K562 (cell line): ENCODE results near the gene EFS. TPM values are rescaled to one million over a fixed set of nuclear protein-coding genes. Genes with fewer than 3 reads are reported as not detected.
A peak's percentile ranks its signal among the peaks of the same experiment; 100 is the strongest.

Experiments
- ATF3 ChIP-seq, 2 experiments: fragments of 450-650 bp in 1 of 2; sonication (generic) in 1 of 2; formaldehyde crosslinking in 1 of 2; IDR thresholded peaks in 1 of 2; conservative IDR thresholded peaks in 1 of 2; 2 replicates each; pipeline versions ENCODE4 v1.6.1 to v1.8.1; 2016 to 2023; ENCODE audit warnings: mild to moderate bottlenecking in 2 of 2, moderate library complexity in 2 of 2, inconsistent platforms in 1 of 2, missing genetic modification reagents in 1 of 2
- CEBPG ChIP-seq, 3 experiments: fragments of 200-800 bp in 1 of 3; sonication (Bioruptor generic) in 1 of 3; sonication (generic) in 1 of 3; formaldehyde crosslinking in 1 of 3; IDR thresholded peaks in 2 of 3; conservative IDR thresholded peaks in 1 of 3; 2 replicates each; pipeline versions ENCODE4 v1.6.1 to v1.8.0; 2016 to 2022; ENCODE audit warnings: missing compliant biosample characterization in 2 of 3, missing genetic modification characterization in 2 of 3, mild to moderate bottlenecking in 1 of 3, missing genetic modification reagents in 1 of 3
- FIP1L1 ChIP-seq: fragments of 200-400 bp; formaldehyde crosslinking; IDR thresholded peaks from 2 replicates; pipeline ENCODE4 v1.6.1; 2018; ENCODE audit warnings: mild to moderate bottlenecking, low read depth, low read length; ENCODE audit not compliant: poor library complexity, severe bottlenecking
- FOSL1 ChIP-seq: fragments of 200-800 bp; sonication (Bioruptor generic); conservative IDR thresholded peaks from 2 replicates; pipeline ENCODE4 v1.6.1; 2016; ENCODE audit warnings: missing genetic modification characterization, missing compliant biosample characterization
- HLTF ChIP-seq: fragments of 450-650 bp; IDR thresholded peaks from 2 replicates; pipeline ENCODE4 v1.6.1; 2016
- NFRKB ChIP-seq: fragments of 450-650 bp; IDR thresholded peaks from 2 replicates; pipeline ENCODE4 v1.6.1; 2016; ENCODE audit warnings: low read depth
- NR2F6 ChIP-seq: fragments of 450-650 bp; formaldehyde crosslinking; IDR thresholded peaks from 2 replicates; pipeline ENCODE4 v1.4.0; 2020; ENCODE audit warnings: mild to moderate bottlenecking
- POLR2A ChIP-seq: fragments of 450-650 bp; conservative IDR thresholded peaks from 2 replicates; pipeline ENCODE4 v1.6.1; 2016
- RBBP5 ChIP-seq: fragments of 200-600 bp; sonication (generic); IDR thresholded peaks from 2 replicates; pipeline ENCODE4 v1.6.1; 2012; ENCODE audit warnings: borderline replicate concordance, mild to moderate bottlenecking, low read length, control low read depth, inconsistent platforms; ENCODE audit not compliant: insufficient read depth, poor library complexity, severe bottlenecking
- RFX7 ChIP-seq: fragments of 250-450 bp; sonication (Bioruptor Pico); IDR thresholded peaks from 2 replicates; pipeline ENCODE4 v1.5.1; 2021; ENCODE audit warnings: mild to moderate bottlenecking
- SNIP1 ChIP-seq: fragments of 450-650 bp; IDR thresholded peaks from 2 replicates; pipeline ENCODE4 v1.7.1; 2017; ENCODE audit warnings: low read depth, mild to moderate bottlenecking
- SUPT5H ChIP-seq: fragments of 450-650 bp; IDR thresholded peaks from 2 replicates; pipeline ENCODE4 v1.6.1; 2016
- TAF1 ChIP-seq: IDR thresholded peaks from 2 replicates; pipeline ENCODE4 v1.6.1; 2011; ENCODE audit warnings: mild to moderate bottlenecking, low read length, moderate library complexity; ENCODE audit not compliant: insufficient read depth, control insufficient read depth, severe bottlenecking; ENCODE audit errors: extremely low read depth
- TBP ChIP-seq: optimal IDR thresholded peaks from 2 replicates; pipeline ENCODE3; 2011; ENCODE audit warnings: low read depth, low read length, improper control_type of control experiment
- ZFX ChIP-seq: sonication (generic); formaldehyde crosslinking; IDR thresholded peaks from 2 replicates; pipeline ENCODE4 v1.8.0; 2022; ENCODE audit warnings: mild to moderate bottlenecking, missing genetic modification reagents, moderate library complexity
- polyA plus RNA-seq, 8 experiments: library from polyadenylated mRNA; depleted of rRNA in 4 of 8; stranded (reverse) in 5 of 8; unstranded in 3 of 8; fragments of >200 nt; fragmentation: Nextera tagmentation in 2 of 8; fragmentation: Illumina TruSeq in 1 of 8; extraction: Ambion mirVana in 2 of 8; extraction: Trizol in 1 of 8; gene quantifications; 2 replicates each; pipeline versions ENCODE4 v1.2.1 to v1.2.3, GENCODE V29; 2011 to 2014; ENCODE audit warnings: inconsistent platforms in 1 of 8, missing spikeins in 1 of 8
- total RNA-seq, 7 experiments: library from RNA; depleted of rRNA in 6 of 7; stranded (reverse); fragments of >200 nt in 6 of 7; fragmentation: Illumina TruSeq in 2 of 7; extraction: Trizol in 2 of 7; gene quantifications; 2 replicates each; pipeline versions ENCODE4 v1.2.1 to v1.2.3, GENCODE V29; 2011 to 2021; ENCODE audit warnings: low replicate concordance in 1 of 7
- TF ChIP-seq, protein P1 (sequence below): sonication (generic); formaldehyde crosslinking; IDR thresholded peaks from 2 replicates; pipeline ENCODE4 v1.8.1; 2023; ENCODE audit warnings: mild to moderate bottlenecking, missing genetic modification reagents
- TF ChIP-seq, protein P2 (sequence below): fragments of 450-650 bp; IDR thresholded peaks from one replicate; pipeline ENCODE4 v1.6.1; 2018; ENCODE audit warnings: mild to moderate bottlenecking, moderate library complexity; ENCODE audit not compliant: partially characterized antibody
- TF ChIP-seq, protein P3 (sequence below): fragments of 450-650 bp; IDR thresholded peaks from 2 replicates; pipeline ENCODE4 v1.6.1; 2016; ENCODE audit warnings: mild to moderate bottlenecking
- TF ChIP-seq, protein P4 (sequence below): sonication (generic); formaldehyde crosslinking; IDR thresholded peaks from 2 replicates; pipeline ENCODE4 v1.9.0; 2022; ENCODE audit warnings: mild to moderate bottlenecking, missing genetic modification reagents

The EFS gene
- total and polyA plus RNA-seq, 9 of the 15 experiments (the other 6 are each of a cell fraction or from before 2014, with no cell fraction given), result 0.01 to 0.03 TPM; not detected in 7

DNA sequence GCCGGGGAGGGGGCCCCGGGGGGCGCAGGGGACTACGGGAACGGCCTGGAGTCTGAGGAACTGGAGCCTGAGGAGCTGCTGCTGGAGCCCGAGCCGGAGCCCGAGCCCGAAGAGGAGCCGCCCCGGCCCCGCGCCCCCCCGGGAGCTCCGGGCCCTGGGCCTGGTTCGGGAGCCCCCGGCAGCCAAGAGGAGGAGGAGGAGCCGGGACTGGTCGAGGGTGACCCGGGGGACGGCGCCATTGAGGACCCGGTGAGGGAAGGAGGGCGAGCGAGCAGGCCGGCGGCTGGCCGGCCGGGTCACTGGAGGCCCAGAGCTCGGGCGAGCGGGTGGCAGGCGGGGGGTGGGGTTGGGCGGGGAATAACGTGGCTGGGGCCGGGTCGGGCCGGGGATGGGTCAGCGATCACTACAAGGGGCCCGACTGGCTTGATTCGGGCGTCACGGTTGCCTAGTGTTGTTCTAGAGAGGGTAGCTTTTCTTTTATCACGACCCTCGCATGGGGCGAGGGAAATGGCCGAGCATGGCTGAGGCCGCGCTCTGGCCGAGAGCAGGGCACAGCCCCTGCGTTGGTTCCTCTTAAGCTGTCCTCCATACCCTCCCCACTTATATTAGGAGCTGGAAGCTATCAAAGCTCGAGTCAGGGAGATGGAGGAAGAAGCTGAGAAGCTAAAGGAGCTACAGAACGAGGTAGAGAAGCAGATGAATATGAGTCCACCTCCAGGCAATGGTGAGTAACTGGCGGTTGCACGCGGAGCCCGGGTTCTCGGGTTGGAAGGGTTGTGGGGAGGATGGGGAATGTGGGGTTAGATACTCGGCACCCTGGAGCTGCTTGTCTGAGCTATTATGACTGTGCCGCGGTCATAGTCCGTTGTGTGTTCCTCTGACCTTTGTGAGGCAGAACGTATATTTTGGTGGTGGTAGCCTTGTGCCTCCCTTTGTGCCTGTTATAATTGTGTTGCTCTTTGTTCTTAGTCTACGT, 43.1 kb downstream of the EFS start (continued):
- no peak for TF ChIP-seq ATF3 (IDR thresholded peaks at IDR 0.05)
- no peak for TF ChIP-seq ATF3 (CRISPR knock-in tag; conservative IDR thresholded peaks at IDR 0.05)
- TF ChIP-seq NR2F6 (CRISPR knock-in tag), result peak; percentile 73
- no peak; the same call in 1 of the 2 replicates for TF ChIP-seq ZFX (CRISPR knock-in tag)
- peak; percentile 63 for TF ChIP-seq NFRKB
- TF ChIP-seq RBBP5, result peak; percentile 67
- peak; percentile 73 for TF ChIP-seq POLR2A
- TF ChIP-seq, protein P1, sequence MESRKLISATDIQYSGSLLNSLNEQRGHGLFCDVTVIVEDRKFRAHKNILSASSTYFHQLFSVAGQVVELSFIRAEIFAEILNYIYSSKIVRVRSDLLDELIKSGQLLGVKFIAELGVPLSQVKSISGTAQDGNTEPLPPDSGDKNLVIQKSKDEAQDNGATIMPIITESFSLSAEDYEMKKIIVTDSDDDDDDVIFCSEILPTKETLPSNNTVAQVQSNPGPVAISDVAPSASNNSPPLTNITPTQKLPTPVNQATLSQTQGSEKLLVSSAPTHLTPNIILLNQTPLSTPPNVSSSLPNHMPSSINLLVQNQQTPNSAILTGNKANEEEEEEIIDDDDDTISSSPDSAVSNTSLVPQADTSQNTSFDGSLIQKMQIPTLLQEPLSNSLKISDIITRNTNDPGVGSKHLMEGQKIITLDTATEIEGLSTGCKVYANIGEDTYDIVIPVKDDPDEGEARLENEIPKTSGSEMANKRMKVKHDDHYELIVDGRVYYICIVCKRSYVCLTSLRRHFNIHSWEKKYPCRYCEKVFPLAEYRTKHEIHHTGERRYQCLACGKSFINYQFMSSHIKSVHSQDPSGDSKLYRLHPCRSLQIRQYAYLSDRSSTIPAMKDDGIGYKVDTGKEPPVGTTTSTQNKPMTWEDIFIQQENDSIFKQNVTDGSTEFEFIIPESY (CRISPR knock-in tag), result no peak
- no peak for TF ChIP-seq FIP1L1
- peak; percentile 63 for TF ChIP-seq SUPT5H
- TF ChIP-seq, protein P2, sequence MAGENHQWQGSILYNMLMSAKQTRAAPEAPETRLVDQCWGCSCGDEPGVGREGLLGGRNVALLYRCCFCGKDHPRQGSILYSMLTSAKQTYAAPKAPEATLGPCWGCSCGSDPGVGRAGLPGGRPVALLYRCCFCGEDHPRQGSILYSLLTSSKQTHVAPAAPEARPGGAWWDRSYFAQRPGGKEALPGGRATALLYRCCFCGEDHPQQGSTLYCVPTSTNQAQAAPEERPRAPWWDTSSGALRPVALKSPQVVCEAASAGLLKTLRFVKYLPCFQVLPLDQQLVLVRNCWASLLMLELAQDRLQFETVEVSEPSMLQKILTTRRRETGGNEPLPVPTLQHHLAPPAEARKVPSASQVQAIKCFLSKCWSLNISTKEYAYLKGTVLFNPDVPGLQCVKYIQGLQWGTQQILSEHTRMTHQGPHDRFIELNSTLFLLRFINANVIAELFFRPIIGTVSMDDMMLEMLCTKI, result no peak
- peak; percentile 38 for TF ChIP-seq TAF1
- TF ChIP-seq, protein P3, sequence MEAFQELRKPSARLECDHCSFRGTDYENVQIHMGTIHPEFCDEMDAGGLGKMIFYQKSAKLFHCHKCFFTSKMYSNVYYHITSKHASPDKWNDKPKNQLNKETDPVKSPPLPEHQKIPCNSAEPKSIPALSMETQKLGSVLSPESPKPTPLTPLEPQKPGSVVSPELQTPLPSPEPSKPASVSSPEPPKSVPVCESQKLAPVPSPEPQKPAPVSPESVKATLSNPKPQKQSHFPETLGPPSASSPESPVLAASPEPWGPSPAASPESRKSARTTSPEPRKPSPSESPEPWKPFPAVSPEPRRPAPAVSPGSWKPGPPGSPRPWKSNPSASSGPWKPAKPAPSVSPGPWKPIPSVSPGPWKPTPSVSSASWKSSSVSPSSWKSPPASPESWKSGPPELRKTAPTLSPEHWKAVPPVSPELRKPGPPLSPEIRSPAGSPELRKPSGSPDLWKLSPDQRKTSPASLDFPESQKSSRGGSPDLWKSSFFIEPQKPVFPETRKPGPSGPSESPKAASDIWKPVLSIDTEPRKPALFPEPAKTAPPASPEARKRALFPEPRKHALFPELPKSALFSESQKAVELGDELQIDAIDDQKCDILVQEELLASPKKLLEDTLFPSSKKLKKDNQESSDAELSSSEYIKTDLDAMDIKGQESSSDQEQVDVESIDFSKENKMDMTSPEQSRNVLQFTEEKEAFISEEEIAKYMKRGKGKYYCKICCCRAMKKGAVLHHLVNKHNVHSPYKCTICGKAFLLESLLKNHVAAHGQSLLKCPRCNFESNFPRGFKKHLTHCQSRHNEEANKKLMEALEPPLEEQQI, result no peak
- TF ChIP-seq TBP, result peak; percentile 36
- no peak for TF ChIP-seq CEBPG (CRISPR knock-in tag; IDR thresholded peaks at IDR 0.05)
- TF ChIP-seq CEBPG (tag; conservative IDR thresholded peaks at IDR 0.05 in 1 of 2, IDR thresholded peaks at IDR 0.05 in 1 of 2), result no peak
- TF ChIP-seq RFX7 (CRISPR knock-in tag), result no peak
- TF ChIP-seq, protein P4, sequence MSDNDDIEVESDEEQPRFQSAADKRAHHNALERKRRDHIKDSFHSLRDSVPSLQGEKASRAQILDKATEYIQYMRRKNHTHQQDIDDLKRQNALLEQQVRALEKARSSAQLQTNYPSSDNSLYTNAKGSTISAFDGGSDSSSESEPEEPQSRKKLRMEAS (CRISPR knock-in tag), result peak; percentile 49; the same call in 1 of the 2 replicates
- TF ChIP-seq SNIP1, result no peak
- peak; percentile 75; the same call in 1 of the 2 replicates for TF ChIP-seq HLTF
- TF ChIP-seq FOSL1 (tag), result 0 out of 2 replicates have a peak, but pooled peaks have one; percentile 16
